NCI-H510A treated with DMSO at 0.1 percent for 48 hours (cell line): Measurements from ENCODE around the gene PCLAF.
"Not testable (repeated sequence)": the region's sequence is repeated elsewhere in the genome, so short reads cannot be mapped to it uniquely, and the experiment has no call there.

Source experiments
- DNase-seq: peaks from one replicate; lab custom pipeline; 2025; lab: John Stamatoyannopoulos, UW

PCLAF gene

DNA sequence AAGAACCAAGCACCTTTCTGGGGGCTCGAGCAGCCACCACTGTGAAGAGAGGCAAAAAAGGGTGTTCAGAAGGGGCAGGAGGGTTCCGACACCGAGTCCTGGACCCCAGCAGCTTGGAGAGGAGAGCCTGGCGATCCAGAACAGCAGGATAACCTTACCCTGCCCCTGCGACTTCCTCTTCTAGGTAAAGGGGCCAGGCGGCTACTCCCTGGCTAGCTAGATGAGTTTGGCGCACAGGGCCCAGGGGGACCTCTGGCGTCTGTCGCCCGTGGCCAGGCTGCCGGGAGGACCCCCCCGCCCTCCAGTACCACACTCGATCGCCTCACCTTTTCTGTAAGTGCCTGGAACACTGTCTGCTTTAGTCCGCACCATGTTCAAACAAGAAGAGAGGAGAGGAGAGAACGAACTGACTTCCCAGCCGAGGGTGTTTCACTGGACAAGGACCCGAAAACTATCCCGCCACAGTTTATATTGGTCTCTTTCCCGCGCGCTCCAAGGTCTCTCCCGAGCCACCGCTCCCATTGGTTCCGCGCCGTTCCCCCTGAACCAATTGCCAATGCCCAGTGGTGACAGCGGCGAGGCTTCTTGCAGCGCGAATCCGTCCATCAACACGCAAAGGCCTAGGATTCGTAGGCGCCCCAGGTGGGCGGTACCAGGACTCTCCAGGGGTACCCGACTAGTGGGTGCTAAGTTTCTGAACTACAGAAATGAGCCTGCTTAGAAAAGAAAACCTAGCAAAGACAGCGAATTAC is at the start of gene PCLAF:
Gene PCLAF, minus strand, starts transcription at position 442 of the 752 bp plus-strand sequence. Its CDS starts 70 bp downstream, at position 372.
- DNase-seq, result peak; percentile 86

GRCh38 chr15:64430000-64430735 is 48.9 kb upstream of the PCLAF start:
- DNase-seq, result no peak

GRCh38 chr15:64429448-64429847 is 48.2 kb upstream of the PCLAF start:
- DNase-seq, result no peak

- no peak for DNase-seq
Observed at GRCh38 chr15:64426845-64427465, 45.7 kb upstream of the PCLAF start.

DNA sequence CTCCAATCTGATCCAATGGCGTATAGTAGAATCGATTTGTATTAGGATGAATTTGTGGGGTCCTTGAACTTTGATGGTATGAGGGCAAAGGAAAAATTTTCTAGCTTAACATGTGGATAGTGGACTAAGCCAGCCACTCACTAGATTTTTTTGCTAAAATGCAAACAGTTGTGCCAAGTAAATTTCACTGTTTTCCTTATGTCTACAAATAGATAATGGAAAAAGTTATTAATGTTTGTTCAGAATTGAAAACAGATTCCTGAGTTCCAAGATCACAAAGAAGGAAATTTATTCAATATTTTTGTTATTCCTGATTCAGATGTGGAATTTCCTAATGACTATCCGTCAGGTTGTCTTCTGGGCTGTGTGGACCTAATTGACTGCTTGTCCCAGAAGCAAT is 44.0 kb upstream of the PCLAF start:
- DNase-seq, result no peak

GRCh38 chr15:64423970-64424369 is 42.7 kb upstream of the PCLAF start:
- DNase-seq, result no peak

- DNase-seq, result no peak
Observed at GRCh38 chr15:64422697-64423096, 41.5 kb upstream of the PCLAF start.

DNA sequence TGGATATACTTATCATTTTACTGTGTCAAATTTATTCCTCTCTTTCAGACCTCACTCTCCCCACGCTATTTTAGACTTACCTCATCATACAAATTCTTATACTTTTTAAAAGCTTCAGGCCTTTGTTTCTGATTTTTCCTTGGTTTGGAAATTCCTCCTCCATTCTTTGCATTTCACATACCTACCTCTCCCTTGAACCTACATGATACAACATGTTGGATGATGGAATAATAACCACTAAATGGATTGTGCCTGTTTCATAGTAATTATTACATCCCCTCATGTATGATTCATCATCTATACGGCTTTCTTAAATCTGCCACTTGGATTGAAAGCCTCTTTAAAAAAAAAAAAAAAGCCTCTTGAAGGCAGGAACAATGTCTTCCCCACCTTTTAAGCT is 31.0 kb upstream of the PCLAF start:
- DNase-seq, result no peak

DNA sequence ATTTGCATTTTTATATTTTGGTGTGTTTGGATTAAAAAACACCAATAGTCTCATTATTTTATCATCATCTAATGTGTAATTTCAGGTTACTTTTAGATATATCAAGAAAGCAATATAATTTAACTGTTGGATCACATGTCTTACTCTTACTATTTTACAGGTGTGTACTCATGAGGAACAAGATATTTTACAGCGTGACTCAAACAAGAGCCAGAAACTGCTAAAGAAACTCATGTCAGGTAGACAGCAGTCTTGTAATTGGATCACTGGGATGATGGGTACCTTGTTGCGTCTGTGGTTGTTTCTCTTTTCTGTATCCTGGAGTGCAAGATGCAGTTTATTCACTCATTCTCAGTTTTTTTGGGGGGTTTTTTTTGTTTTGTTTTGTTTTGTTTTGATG is 19.3 kb upstream of the PCLAF start:
- DNase-seq, result no peak

DNA sequence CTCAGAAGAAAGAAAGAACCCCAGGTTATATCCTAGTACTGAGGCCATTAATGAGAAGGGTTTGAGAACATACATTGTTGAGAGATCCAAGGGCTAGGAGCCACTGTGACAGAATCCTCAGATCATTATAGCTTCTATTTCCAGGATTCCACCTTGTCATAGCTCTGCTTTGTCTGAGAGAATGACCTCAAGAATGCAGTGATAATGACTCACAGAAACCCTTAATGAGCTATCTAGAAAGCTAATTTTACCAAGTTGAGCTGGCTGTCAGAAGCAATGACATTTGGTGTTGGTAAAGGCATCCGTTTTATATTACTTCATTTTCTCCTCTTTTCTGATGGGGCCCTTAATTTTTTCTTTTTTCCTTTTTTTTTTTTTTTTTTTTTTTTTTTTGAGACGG is 17.3 kb upstream of the PCLAF start:
- DNase-seq, result no peak

DNA sequence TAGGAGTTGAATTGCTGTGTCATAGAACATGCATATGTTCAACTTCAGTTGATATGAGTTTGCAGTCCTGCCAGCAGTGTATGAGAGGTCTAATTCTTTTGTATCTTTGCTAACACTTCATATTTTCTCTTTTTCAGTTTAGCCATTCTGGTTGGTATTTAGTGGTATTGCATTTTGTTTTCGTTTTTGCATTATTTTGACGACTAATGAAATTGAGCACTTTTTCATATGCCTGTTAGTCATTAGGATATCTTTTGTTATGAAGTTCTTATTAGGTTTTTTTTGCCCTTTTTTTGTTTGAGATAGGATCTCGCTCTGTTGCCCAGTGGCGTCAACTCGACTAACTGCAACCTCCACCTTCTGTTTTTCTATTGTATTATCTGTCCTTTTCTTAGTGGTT is 15.5 kb upstream of the PCLAF start:
- DNase-seq, result no peak

- not testable (repeated sequence) for DNase-seq
Observed at GRCh38 chr15:64392471-64392870, 11.2 kb upstream of the PCLAF start.

- DNase-seq, result no peak
Observed at GRCh38 chr15:64389036-64389435, 7.8 kb upstream of the PCLAF start.

- DNase-seq, result peak; percentile 85
Observed at GRCh38 chr15:64387562-64388168, 6.4 kb upstream of the PCLAF start, which contains the start of gene TRIP4. Gene TRIP4 (plus strand): TSS chr15:64387836. CDS start chr15:64387864, 28 bp downstream.

GRCh38 chr15:64386291-64386690 is 5.0 kb upstream of the PCLAF start:
- DNase-seq, result no peak

- no peak for DNase-seq
Observed at GRCh38 chr15:64383760-64384159, 2.5 kb upstream of the PCLAF start.

- not testable (repeated sequence) for DNase-seq
Observed at GRCh38 chr15:64380130-64380870, 941 bp downstream of the PCLAF start.

DNA sequence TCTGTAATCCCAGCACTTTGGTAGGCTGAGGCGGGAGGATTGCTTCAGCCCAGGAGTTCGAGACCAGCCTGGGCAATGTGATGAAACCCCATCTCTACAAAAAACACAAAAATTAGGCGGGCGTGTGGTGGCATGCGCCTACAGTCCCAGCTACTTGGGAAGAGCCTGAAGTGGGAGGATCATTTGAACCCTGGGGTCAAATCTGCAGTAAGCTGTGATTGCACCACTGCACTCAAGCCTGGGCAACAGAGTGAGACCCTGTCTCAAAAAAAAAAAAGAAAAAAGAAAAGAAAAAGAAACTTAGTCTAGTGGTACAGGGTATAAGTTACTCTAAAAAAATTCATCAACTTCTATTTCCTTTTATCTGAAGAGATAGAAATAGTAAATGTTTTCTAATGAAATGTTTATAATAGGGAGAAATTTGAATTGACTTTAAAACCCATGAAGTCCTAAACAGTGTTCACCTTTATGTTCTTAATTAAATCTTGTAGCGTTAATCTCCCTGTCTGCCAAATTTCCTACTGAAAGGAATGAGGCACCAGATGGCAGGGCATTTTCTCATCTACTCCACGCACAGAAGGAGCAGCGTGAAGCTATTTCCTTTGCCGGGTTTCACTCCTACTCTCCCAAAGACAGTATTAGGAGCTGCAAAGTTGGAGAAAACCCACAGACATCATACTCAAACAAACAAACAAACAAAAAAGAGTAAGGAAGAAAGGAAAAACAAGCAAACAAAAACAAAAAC is 1.9 kb downstream of the PCLAF start:
- no peak for DNase-seq

DNA sequence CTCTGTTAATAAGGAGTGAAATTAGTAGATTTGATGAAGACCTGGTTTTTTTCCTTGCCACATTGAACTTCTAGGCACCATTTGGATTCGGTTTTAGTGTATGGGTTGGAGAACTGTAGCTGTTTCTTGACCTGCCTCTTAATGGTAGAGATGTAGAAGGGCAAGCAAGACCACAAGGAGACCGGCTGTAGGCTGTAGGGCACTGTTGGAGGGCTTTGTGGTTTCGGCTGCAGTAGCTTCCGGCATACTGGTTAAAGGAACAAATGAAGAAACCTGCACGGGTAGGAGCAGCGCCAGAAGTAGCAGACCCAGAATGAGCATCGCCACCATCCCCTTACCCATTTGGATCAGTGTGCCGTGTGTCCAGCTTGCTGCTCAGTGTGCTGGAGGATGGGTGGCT is 7.9 kb downstream of the PCLAF start:
- no peak for DNase-seq

GRCh38 chr15:64371383-64371782 is 9.9 kb downstream of the PCLAF start:
- DNase-seq, result not testable (repeated sequence)

DNA sequence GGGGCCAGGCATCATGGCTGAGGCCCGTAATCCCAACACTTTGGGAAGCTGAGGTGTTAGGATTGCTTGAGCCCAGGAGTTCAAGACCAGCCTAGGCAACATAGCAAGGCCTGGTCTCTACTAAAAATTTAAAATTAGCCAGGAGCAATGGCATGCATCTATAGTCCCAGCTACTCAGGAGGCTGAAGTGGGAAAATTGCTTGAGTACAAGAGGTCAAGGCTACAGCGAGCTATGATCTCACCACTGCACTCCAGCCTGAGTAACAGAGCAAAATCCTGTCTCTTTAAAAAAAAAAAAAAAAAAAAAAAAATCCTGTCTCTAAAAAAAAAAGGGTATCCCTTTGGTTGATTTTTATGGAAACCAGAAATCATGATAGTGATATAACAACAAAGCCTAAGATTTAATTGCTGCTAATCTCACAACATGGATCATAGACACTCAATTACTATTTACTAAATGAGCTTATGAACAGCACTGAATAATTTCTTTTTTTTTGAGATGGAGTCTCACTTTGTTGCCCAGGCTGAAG is 12.1 kb downstream of the PCLAF start:
- no peak for DNase-seq
